ENCODE data around the gene MRPS10. TPM values are rescaled to one million over a fixed set of nuclear protein-coding genes. Genes with fewer than 3 reads are reported as not detected.

The MRPS10 gene
- 79.8 and 82.1 TPM in 2 replicates for total RNA-seq (2014; rRNA removed; shearing (Covaris generic))
- 60.6 and 65.1 TPM in 2 replicates for polyA plus RNA-seq (2016; fragmentation: Nextera tagmentation; extraction: Ambion mirVana)

DNA sequence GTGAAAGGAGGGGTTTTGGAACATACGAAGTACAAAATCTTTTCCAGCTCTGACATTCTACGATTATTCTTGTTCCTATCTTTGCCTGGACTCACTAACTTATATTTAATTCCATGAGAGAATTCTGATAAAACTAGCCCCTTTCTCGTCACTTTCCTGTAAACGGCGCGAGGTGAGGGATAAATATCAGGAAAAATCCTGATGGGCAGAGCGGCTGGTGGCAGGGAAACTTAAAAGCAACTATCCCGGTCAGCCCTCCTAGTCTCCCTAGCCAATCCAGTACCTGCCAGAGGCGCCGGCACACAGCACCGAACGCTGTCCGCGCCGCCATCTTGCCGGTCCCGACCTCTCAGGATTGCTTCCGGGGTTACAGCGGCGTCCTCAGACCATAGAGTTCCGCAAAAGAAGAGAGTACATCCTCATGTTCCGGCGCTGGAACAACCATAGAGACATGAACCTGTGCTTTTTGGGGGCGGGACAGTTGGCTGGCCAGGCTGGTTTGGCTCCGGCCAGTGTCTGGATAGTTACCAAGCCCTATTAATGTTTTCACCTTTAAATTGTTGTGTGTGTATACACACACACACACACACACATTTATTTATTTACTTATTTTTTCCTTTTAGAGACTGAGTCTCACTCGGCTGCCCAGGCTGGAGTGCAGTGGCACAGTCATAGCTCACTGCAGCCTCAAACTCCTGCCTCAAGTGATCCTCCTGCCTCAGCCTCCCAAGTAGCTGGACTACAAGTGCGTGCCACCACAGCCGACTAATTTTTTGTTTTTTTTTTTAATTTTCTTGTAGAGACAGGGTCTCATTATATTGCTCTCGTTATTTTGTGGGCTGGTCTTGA lies at the start of gene MRPS10:
Gene MRPS10 (minus strand): TSS at position 343 of the 849 bp plus-strand sequence. CDS start 12 bp downstream, at position 331.
- Histone ChIP-seq H3K27ac (peak within 1 kb of the TSS; percentile 72), H4K20me1 (ENCODE audit: insufficient read depth) (no peaks in the 10 kb centered on the region), H3K4me2 (ENCODE audit: unreplicated experiment) (peak within 1 kb of the TSS; percentile 94), H3K79me2 (ENCODE audit: insufficient read depth) (peaks cover 41% of the 10 kb centered on the region), H3K4me1 (ENCODE audit: insufficient read depth) (peaks cover 10% of the 10 kb centered on the region), H3K9me3 (ENCODE audit: low read depth) (no peaks in the 10 kb centered on the region), H3K27me3 (replicated peaks; ENCODE audit: insufficient read depth) (no peaks in the 10 kb centered on the region), H3K9me2 (ENCODE audit: insufficient read depth) (no peaks in the 10 kb centered on the region), H3K4me3 (peak within 1 kb of the TSS; percentile 93), H3K36me3 (ENCODE audit: low read depth) (peaks cover 10% of the 10 kb centered on the region; the same call in 1 of the 2 replicates), H2AFZ (peak within 1 kb of the TSS; percentile 93), H3F3A (ENCODE audit: insufficient read depth) (0 out of 2 replicates have a peak, but pooled peaks cover 5% of the 10 kb centered on the region), H3K9ac (peak within 1 kb of the TSS; percentile 90)
- WGBS, 2 experiments (ENCODE audit: low coverage in 1 of 2, low lambda C conversion rate in 2 of 2, missing lambda C conversion rate in 2 of 2) = 11 to 12% methylated on average over 29 of the region's 29 CpGs
- TF ChIP-seq EZH2phosphoT487 (IDR thresholded peaks at IDR 0.05; ENCODE audit: insufficient read depth, low read depth) (no peak), EZH2 (IDR thresholded peaks at IDR 0.05; ENCODE audit: insufficient read depth, poor library complexity, severe bottlenecking) (no peak)
- DNase-seq = peak; percentile 98
- in situ Hi-C loops (cut with MboI) = no loop called here

DNA sequence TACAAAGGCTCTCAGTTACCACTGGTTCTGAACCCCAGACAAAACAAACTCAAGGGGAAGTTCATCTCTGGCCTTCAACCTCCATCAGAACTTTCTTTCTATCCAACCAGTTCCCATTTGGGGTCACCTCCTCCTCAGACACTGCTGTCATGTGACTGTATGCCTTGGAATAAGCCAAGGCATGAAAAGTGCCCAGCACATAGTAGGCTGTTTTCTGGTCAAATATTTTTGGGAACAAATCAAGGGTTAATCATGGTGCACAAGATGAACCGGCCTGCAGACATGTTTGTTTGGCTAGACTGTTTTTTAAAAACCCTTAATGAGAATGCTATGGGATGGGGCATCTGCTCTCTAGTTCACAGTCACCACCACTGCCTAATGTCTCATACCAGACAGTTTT lies 48.9 kb upstream of the MRPS10 start:
- no peak for DNase-seq
- no peaks in the 10 kb centered on the region for H4K20me1 ChIP-seq (ENCODE audit: insufficient read depth)
- H3K27me3 ChIP-seq (replicated peaks; ENCODE audit: insufficient read depth) = no peaks in the 10 kb centered on the region
- H3K36me3 ChIP-seq (ENCODE audit: low read depth) = no peaks in the 10 kb centered on the region
- H3K27ac ChIP-seq = no peak overlapping the region
- no peak overlapping the region for H2AFZ ChIP-seq
- H3F3A ChIP-seq (ENCODE audit: insufficient read depth) = no peaks in the 10 kb centered on the region
- no peaks in the 10 kb centered on the region for H3K4me1 ChIP-seq (ENCODE audit: insufficient read depth)
- no peaks in the 10 kb centered on the region for H3K9me2 ChIP-seq (ENCODE audit: insufficient read depth)
- H3K9ac ChIP-seq = no peak overlapping the region
- in situ Hi-C loops (cut with MboI) = loop anchor here (25.0 kb wide), 1 partner anchor 271 kb away; no protein-coding TSS in a partner anchor
- H3K4me2 ChIP-seq (ENCODE audit: unreplicated experiment) = no peak overlapping the region
- no peaks in the 10 kb centered on the region for H3K79me2 ChIP-seq (ENCODE audit: insufficient read depth)
- TF ChIP-seq EZH2phosphoT487 (IDR thresholded peaks at IDR 0.05; ENCODE audit: insufficient read depth, low read depth) = no peak
- no peak for TF ChIP-seq EZH2 (IDR thresholded peaks at IDR 0.05; ENCODE audit: insufficient read depth, poor library complexity, severe bottlenecking)
- H3K9me3 ChIP-seq (ENCODE audit: low read depth) = no peaks in the 10 kb centered on the region
- 8 to 29% methylated on average over 1 of the region's 1 CpG for WGBS, 2 experiments (ENCODE audit: low coverage in 1 of 2, low lambda C conversion rate in 2 of 2, missing lambda C conversion rate in 2 of 2)
- H3K4me3 ChIP-seq = no peak overlapping the region

DNA sequence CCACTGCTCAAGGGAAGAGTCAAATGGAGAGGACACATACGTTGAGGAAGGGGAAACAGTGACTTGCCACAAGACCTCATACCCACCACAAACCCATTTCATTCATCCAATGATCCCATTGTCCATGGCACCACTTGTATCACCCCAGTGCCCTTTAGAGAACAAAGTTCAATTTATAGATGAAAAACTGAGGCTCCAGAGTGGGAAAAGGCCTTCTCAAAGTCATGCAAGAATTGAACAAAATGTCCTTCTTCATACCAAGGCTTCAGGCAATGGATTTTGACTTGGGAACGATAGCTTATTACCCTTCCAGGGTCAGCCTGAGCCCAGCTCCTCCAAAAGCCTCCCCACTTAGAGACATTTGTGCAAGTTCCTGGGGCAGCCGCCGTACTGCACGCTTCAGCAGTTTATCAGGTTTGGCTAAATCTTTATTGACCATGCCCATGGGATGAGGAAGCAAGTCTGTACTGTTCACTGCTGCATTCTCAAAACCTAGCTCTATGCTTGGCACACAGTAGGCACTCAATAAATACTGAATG lies 47.3 kb upstream of the MRPS10 start:
- WGBS, 2 experiments (ENCODE audit: low coverage in 1 of 2, low lambda C conversion rate in 2 of 2, missing lambda C conversion rate in 2 of 2) = 81 to 89% methylated on average over 5 of the region's 5 CpGs
- no peak for TF ChIP-seq EZH2 (IDR thresholded peaks at IDR 0.05; ENCODE audit: insufficient read depth, poor library complexity, severe bottlenecking)
- TF ChIP-seq EZH2phosphoT487 (IDR thresholded peaks at IDR 0.05; ENCODE audit: insufficient read depth, low read depth) = no peak
- Histone ChIP-seq H3K36me3 (ENCODE audit: low read depth) (no peaks in the 10 kb centered on the region), H3K9me3 (ENCODE audit: low read depth) (no peaks in the 10 kb centered on the region), H3K9ac (no peak overlapping the region), H3K4me1 (ENCODE audit: insufficient read depth) (no peaks in the 10 kb centered on the region), H3K79me2 (ENCODE audit: insufficient read depth) (no peaks in the 10 kb centered on the region), H4K20me1 (ENCODE audit: insufficient read depth) (no peaks in the 10 kb centered on the region), H3K4me3 (no peak overlapping the region), H3F3A (ENCODE audit: insufficient read depth) (no peaks in the 10 kb centered on the region), H3K27me3 (replicated peaks; ENCODE audit: insufficient read depth) (no peaks in the 10 kb centered on the region), H2AFZ (no peak overlapping the region), H3K4me2 (ENCODE audit: unreplicated experiment) (no peak overlapping the region), H3K27ac (no peak overlapping the region), H3K9me2 (ENCODE audit: insufficient read depth) (no peaks in the 10 kb centered on the region)
- no peak for DNase-seq
- in situ Hi-C loops (cut with MboI) = loop anchor here (25.0 kb wide), 1 partner anchor 272 kb away; no protein-coding TSS in a partner anchor

DNA sequence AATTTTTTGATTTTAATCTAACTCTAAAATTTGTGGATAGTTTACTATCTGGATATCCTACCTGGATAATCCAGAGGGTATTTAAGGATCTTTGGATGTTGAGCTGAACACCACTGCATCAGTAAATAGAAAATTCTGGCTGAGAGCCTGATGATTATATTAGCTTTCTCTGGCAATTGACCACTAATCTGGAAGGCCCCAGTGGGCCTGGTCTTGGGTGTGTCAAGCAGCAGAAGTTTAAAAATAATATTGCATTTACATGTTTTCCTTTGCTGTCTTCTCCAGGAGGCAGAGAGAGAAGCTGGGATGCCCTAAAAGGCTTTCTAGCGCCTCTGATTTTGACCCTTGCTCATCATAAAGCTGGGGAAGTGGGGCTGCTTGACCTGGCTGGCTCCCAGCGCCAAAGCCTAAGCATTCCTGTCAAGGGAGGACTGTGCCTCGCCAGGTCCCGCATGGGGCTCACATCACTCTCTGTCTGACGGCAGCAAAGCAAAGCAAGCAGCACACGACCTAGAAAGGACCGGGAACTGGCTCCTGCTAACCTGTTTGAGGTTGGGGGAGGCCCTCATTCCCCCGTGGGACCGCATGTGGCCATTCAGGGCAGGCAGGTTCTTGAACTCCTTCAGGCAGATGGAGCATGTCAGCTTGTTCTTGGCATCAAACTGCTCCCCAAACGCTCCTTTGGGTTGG lies 46.6 kb upstream of the MRPS10 start:
- Histone ChIP-seq H3K9me3 (ENCODE audit: low read depth) (no peaks in the 10 kb centered on the region), H3K4me1 (ENCODE audit: insufficient read depth) (no peaks in the 10 kb centered on the region), H3K36me3 (ENCODE audit: low read depth) (no peaks in the 10 kb centered on the region), H3K27ac (no peak overlapping the region), H3K4me3 (no peak overlapping the region), H3K9me2 (ENCODE audit: insufficient read depth) (no peaks in the 10 kb centered on the region), H3K9ac (no peak overlapping the region), H3F3A (ENCODE audit: insufficient read depth) (no peaks in the 10 kb centered on the region), H3K4me2 (ENCODE audit: unreplicated experiment) (no peak overlapping the region), H3K27me3 (replicated peaks; ENCODE audit: insufficient read depth) (no peaks in the 10 kb centered on the region), H4K20me1 (ENCODE audit: insufficient read depth) (no peaks in the 10 kb centered on the region), H2AFZ (no peak overlapping the region), H3K79me2 (ENCODE audit: insufficient read depth) (no peaks in the 10 kb centered on the region)
- WGBS, 2 experiments (ENCODE audit: low coverage in 1 of 2, low lambda C conversion rate in 2 of 2, missing lambda C conversion rate in 2 of 2) = 67 to 68% methylated on average over 10 of the region's 10 CpGs
- in situ Hi-C loops (cut with MboI) = loop anchor here (25.0 kb wide), 1 partner anchor 273 kb away; no protein-coding TSS in a partner anchor
- no peak for DNase-seq
- TF ChIP-seq EZH2 (IDR thresholded peaks at IDR 0.05; ENCODE audit: insufficient read depth, poor library complexity, severe bottlenecking) (no peak), EZH2phosphoT487 (IDR thresholded peaks at IDR 0.05; ENCODE audit: insufficient read depth, low read depth) (no peak)
